GM19351 (cell line): ENCODE measurements around the gene NTNG1.

ENCODE experiments used
- ATAC-seq: cut with Tn5 transposase; IDR thresholded peaks from one replicate; pipeline ENCODE4 v1.9.1; 2021; ENCODE audit warnings: mild to moderate bottlenecking, moderate library complexity; ENCODE audit not compliant: unreplicated experiment

NTNG1 gene

DNA sequence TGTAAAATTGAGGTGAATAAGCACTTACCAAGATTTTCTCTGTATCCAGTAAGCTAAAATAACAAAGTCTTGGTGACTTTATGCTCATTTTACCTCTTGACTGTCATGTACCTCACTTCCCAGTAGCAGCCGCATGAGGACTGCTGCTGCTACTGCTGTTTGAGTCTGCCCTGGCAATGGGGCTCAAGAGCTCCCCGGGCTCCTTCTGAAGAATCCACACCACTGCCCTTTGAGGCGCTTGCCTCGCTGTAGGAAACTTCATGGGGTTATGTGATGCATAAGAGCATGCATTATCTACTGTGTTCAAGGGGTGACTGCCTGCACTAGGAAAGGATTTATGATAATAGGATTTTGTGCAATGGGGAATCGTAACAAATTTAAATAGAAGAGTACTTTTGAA, 113.5 kb downstream of the NTNG1 start:
- no peak for ATAC-seq

DNA sequence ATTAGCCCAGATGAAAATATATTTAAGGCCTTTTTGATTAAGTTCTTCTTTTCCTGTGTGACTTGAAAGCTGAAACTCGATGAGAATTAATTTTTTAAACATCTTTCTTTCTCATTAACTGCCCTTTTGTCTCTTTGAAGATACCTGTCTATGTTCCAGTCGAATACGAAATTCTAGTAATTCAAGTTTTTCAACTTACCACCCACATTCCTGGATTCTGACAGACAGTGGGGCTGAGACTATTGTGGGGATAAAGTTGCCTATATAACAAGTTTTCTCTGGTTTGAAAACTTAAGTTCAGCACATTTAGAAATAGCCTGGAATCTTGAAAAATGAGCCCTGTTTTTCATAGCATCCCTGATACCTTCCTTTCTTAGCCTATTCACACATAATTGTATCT, 114.6 kb downstream of the NTNG1 start:
- ATAC-seq: no peak

DNA sequence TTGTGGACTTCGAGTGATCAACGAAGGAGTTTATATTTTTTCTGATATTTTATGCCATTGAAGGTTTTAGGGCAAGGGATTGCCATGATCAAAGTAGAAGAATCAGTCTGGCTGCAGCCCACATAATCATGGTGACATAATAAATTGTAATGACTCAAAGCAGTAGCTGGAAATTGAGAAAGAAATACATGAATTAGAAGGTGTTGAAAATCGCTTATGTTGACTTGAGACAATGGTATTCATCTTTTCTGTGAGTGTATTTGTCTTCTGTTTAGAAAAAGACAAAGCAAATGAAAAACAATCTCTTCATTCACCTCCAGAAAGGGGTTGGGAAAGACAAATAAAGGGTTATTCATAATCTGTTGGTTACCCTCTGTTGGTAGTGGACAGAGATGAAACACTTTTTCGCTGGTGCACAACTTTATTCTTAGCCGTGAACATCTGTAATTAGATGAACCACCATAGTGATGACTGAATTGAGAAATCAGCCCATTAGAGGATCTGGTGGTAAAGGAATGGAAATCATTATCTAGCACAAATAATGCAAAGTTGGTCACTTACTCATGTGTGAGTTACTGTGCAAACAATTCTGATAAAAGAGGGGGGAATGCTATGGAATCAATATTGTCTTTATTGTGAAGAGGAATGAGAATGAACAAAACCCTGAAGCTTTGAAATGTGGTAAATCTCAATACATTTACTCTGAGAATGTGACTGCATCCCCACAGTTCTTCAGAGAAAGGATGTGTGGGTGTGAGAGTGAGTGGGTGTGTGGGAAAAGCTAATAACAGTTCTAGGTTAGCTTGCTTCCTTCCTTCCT, 121.8 kb downstream of the NTNG1 start:
- no peak for ATAC-seq

DNA sequence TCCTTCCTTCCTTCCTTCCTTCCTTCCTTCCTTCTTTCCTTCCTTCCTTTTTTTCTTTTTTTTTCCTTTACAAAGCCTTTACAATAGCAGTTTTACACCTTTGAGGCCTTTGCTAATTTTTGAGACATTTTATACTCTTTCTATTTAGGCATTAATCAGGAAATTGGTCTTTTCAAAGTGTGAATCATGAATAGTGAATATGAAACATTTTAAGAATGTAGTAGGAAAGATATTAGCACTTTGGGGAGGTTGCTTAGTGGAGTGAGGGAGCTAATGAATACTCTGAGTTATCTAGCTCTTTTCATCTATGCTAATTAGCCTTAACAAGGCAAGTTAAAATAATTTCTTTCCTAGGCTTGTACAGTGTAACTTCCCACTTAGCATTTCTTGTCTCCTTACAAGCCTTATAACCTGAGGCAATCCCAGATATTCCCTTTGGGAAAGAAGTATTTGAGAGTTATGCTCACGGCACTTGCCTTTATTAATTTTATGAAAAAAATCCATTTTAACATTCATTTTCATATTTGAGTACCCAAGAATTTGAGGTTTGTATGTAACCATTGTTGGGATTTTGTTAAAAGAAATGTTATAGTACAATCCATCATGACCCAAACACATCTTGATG, 122.6 kb downstream of the NTNG1 start:
- no peak for ATAC-seq

- ATAC-seq: no peak
Measured at GRCh38 chr1:107264007-107264406, 123.2 kb downstream of the NTNG1 start.

DNA sequence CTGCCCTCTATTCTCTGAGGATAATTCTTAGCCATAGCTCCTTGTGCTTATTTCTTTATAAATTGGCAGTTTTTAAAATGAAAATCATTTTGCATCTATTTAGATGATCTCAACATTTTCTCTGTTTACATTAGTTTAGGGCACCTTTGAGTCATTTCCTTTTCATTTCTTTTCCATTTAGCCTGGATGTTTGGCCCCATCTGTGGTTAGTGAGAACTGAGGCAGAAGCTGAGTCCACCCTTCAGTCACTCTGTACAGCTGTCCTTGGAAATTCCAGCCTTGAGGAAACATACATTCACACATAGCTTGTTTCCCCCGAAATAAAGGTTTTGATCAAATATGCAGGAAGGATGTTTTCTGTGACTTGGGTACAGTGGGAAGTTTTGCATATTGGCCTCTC, 123.7 kb downstream of the NTNG1 start:
- ATAC-seq: no peak

- ATAC-seq: no peak
Measured at GRCh38 chr1:107267489-107267888, 126.7 kb downstream of the NTNG1 start.

GRCh38 chr1:107272321-107272720, 131.5 kb downstream of the NTNG1 start:
- ATAC-seq: no peak

DNA sequence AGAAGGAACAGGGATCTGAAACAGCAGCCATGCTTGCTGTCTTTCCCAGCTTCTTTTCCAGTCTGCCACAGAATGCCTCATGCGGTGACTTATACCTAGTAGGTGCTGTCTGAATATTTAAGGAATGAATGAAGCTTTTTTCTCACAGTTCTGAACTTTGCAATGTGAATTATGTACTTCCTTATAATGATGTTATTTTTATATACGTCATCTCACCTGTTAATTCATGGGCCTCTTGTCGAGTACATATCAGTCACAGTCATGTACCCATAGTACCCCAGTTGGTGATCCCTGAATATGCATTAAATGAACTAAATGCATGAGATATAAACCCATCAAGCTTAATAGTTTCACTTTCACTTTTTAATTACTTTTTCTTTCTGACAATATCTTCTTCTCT, 132.7 kb downstream of the NTNG1 start:
- ATAC-seq: no peak

- no peak for ATAC-seq
Measured at GRCh38 chr1:107274227-107274626, 133.4 kb downstream of the NTNG1 start.

- ATAC-seq: no peak
Measured at GRCh38 chr1:107276247-107276646, 135.4 kb downstream of the NTNG1 start.

DNA sequence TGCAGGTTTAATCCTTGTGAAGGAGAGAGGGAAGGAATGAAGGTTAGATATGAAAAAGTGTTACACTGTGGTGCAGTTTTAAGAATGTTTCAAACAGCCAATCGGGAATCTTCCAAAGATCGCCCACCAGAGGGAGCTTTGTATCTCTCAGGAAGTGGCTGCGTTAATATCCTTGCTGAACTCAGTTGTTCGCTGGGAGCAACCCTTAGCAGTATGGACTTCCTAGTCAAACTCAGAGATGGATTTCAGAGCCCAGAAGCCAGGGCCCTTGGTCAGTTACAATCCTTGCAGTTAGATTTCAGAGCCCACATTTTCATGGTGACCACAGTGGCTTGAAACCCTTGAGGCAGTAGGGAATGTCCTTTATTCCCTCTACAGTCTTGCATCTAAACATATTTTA, 136.2 kb downstream of the NTNG1 start:
- ATAC-seq: peak; percentile 49

- ATAC-seq: peak; percentile 89
Measured at GRCh38 chr1:107286125-107286524, 145.3 kb downstream of the NTNG1 start.

DNA sequence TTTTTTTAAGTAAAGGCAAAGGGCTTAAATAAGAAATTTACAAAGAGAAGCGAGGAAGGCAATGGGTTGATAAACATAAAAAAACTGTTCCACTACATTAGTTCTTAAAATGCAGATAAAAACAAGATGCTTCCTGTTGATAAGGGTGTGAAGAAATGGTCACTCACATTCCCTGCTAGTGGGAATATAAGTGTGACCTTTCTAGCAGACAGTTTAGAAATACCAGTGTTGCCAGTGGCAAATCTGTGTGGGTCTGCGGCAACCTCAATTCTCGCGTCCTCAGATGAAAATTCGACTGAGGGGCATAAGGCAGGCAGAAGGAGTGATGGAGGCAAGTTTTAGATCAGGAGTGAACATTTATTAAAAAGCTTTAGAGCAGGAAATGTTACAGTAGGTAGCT, 151.1 kb downstream of the NTNG1 start:
- no peak for ATAC-seq

- ATAC-seq: no peak
Measured at GRCh38 chr1:107293901-107294613, 153.2 kb downstream of the NTNG1 start.

GRCh38 chr1:107294686-107295085, 153.8 kb downstream of the NTNG1 start:
- no peak for ATAC-seq

DNA sequence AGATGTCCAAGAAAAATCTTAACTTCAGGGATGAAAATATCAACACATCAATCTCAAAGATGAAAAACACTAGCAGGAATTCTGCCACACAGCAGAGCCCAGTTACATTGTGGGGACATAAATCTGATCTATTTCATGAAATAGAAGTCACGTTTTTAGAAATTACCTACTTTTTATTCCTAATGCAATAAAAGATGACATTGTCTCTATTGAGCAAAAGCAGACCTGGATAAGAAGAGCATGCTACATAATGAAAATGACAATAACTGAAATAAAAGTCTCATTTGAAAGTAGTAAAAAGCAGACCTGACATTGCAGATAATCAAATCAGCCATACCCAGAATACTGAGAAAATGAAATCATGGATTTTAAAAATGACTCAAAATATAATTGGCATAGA, 156.8 kb downstream of the NTNG1 start:
- ATAC-seq: no peak

DNA sequence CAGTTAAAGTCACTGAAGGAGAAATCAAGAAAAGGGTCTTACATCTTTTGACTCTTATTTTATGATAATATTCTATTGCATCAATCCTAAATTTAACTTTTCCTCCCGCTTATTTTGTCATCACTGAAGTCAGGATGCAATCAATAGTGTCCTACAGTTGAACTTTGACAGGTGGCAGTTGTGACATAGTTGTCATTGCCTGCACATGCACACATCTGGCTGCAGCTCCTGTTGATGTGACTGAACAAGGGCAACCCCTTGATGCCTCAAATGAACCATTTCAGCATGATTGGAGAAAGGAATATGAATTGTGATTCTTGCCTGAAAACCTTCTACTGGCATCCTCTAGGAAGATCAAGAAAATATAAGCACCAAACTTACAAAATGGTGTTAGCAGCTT, 157.7 kb downstream of the NTNG1 start:
- no peak for ATAC-seq

- ATAC-seq: no peak
Measured at GRCh38 chr1:107299521-107299920, 158.7 kb downstream of the NTNG1 start.

DNA sequence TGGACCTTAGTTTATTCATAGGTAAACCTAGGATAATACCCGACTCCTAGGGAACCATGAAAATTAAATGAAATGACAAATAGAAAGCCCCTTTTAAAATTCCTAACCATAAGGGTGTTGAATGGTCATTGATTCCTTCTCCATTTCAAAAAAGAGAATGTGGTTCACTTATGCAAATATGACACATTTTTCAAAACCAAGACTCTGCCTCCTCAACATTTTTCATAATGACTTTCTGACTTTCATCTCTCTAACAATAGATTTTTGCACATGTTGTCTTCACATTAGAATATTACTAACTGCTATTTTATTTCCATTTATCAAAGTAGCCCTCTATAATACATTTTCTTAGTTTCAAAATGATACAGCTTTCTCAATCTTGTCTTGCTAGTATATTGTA, 169.1 kb downstream of the NTNG1 start:
- ATAC-seq: peak; percentile 71

GRCh38 chr1:107315652-107316051, 174.8 kb downstream of the NTNG1 start:
- no peak for ATAC-seq

DNA sequence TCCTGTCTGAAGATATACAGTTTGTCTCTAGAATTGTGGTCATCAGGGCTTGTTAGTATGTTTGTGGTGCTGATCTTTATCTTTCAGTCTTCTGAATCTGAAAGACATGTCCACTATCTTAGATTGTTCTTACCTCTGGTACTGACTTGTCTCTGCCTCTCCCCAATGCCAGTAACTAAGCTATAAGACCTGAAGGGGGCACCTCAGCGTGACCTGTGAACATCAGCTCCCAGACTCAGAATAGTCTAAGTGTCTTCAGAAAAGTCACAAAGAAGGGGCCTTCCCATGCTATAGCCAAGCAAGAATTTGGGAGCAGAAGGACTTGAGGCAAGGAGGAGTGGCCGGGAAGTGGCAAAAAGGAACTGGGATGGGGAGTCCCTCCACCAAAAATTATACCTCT, 178.1 kb downstream of the NTNG1 start:
- ATAC-seq: no peak
